Glomerular endothelial cell (primary cell): ENCODE results near the gene RAB3A. TPM values are rescaled to one million over a fixed set of nuclear protein-coding genes. Genes with fewer than 3 reads are reported as not detected.
A peak's percentile ranks its signal among the peaks of the same experiment; 100 is the strongest.

Source experiments
- DNase-seq: peaks from one replicate; pipeline ENCODE4 v3.0.0-alpha.2; 2011; ENCODE audit warnings: low read depth, low spot score; ENCODE audit errors: extremely low read depth
- total RNA-seq: library from RNA; depleted of rRNA; stranded (reverse); fragments of >200 nt; gene quantifications from 2 replicates; pipeline ENCODE4 v1.2.3, GENCODE V29; 2015

RAB3A gene
- total RNA-seq, 1 donor from 2014 or later: 4.1 TPM

GRCh38 chr19:18202397-18202777 lies 1.5 kb downstream of the RAB3A start:
- no peak for DNase-seq

- DNase-seq: no peak
These were observed 5.5 kb downstream of the RAB3A start for GRCh38 chr19:18198374-18198773.

GRCh38 chr19:18197941-18198340 lies 5.9 kb downstream of the RAB3A start:
- no peak for DNase-seq

DNA sequence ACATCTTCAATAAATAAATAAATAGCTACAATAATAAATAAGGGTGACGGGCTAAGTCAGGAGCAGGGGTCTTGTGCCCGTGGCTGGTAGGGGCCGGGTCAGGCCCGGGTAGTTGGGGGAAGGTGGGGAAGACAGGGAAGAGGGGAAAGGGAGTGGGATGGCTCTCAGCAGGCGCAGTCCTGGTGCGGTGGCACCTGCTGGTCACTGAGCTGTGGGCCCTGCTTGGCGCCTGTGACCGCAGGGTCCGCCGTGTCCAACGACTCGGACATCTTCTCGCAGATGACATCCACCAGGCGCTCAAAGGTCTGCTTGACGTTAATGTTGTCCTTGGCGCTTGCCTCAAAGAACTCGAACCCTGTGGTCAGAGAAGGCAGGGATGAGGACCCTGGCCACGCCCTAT lies 6.5 kb downstream of the RAB3A start:
- no peak for DNase-seq

GRCh38 chr19:18196511-18196845 lies 7.4 kb downstream of the RAB3A start:
- DNase-seq: no peak

- DNase-seq: no peak
These were observed 9.1 kb downstream of the RAB3A start for GRCh38 chr19:18194554-18195238.

DNA sequence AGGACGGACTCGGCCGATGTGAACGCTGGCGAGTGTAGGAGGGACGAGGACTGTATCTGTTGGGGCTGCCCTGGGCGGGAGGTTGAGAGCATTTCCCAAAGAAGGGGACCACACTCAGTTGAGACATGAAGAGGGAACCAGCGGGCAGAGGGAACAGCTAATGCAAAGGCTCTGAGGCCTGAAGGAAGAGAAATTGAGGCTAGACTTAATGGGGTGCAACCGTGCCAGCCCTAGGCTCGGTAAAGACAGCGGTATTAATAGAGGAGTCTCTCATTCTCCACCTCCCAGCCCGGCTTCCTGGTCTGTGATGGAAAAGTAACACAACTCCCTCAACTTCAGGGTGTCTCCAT lies 9.7 kb downstream of the RAB3A start:
- DNase-seq: no peak

- no peak for DNase-seq
These were observed 10.3 kb downstream of the RAB3A start for GRCh38 chr19:18193388-18194180.

DNA sequence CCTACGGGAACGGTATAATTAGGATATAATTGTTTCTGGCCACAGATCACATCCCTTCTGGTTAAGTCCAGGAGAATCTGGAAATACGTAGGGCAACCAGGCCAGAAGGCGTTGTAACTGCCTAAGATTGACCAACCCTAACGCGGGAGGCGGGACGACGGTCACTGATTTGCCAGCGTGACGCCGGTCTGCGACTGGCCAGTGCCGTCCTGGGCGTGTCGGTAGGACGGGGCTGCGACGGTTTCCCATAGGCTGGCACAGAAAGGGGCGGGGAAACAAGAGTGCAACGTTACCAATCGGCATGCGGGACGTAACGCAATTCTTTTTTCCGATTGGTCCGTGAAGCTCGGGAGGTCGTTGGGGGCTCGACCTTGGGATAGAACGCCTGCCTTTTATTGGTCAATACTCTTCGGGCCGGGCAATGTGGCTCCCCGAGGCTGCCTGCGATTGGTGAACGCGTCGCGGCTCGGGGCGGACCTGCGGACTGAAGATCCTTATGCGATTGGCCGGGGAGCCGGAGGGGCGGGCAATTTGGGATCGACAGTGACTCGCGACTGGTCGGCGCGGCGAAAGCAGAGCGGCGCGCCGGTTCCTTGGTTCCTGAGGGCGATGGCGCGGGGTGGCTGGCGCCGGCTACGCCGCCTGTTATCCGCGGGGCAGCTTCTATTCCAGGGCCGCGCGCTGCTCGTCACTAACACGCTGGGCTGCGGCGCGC lies 11.0 kb downstream of the RAB3A start, which contains the start of gene MPV17L2:
Gene MPV17L2 (plus strand): TSS at position 546 of the 715 bp plus-strand sequence. CDS start 64 bp downstream, at position 610.
- DNase-seq: peak; percentile 99

GRCh38 chr19:18191640-18192062 lies 12.2 kb downstream of the RAB3A start:
- no peak for DNase-seq

- DNase-seq: no peak
These were observed 13.6 kb downstream of the RAB3A start for GRCh38 chr19:18190278-18190677.

DNA sequence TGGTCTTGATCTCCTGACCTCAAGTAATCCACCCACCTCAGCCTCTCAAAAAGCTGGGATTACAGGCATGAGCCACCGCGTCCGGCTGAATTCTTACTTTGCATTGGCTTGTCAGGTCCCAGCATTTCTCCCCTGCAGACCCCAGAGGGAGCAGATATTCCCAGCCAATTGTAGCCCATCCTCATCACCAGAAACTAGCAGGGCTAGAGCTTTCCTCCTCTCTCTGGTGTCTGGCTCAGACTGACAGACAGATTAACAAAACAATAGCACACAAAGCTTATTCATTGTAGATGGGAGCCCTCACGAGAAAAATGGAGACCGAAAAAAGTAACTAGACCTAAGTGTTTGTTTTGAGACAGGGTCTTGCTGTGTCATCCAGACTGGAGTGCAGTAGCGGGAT lies 18.3 kb downstream of the RAB3A start:
- no peak for DNase-seq

- DNase-seq: no peak
These were observed 20.3 kb downstream of the RAB3A start for GRCh38 chr19:18183529-18183928.

DNA sequence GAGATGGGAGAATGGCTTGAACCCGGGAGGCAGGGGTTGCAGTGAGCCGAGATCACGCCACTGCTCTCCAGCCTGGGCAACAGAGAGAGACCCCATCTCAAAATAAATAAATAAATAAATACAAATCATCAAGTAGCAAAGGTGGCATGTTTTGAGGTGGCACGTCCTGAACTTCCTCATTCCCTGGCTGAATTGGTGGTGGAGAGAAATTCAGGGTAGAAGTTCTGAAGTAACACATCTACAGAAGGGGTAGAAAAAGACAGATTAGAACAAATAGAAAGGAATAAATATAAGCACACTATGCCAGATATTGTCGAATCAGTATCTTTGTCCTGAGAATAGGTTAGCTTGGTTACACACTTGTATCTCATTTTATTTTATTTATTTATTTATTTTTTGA lies 23.9 kb downstream of the RAB3A start:
- no peak for DNase-seq

DNA sequence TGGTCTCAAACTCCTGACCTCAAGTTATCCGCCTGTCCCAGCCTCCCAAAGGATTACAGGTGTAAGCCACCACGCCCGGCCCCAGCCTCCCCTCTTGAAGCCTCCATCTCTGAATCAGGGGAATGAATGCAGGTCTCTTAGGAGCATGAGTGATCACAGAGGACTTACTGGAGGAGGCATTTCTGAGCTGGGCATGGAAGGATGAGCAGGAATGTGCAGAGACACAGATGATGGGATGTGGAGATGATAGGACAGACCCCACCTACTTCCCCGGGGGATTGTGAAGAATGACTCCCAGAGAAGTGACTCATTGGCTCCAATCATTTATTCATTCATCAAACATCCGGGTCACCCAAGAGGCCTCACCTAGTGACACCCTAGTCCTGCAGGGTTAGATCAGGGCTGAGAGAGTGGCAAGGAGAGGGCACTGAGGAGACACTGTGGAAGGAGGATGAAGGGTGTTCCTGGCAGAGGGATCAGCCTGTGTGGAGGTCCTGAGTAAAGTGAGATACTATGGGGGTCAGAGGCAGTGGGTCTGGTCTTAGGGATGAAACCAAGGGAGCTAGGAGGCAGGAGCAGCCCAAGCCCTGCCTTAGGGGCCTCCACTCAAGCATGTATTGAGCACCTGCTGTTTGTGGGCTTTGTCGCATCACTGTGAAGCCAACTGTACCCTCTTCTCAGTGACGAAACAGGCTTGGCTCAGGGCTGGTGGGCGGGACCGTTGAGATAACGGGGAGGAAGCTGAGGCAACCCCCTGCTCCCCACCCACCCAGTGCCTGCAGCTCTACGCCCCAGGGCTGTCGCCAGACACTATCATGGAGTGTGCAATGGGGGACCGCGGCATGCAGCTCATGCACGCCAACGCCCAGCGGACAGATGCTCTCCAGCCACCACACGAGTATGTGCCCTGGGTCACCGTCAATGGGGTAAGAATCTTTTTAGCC lies 27.2 kb downstream of the RAB3A start:
- no peak for DNase-seq

- DNase-seq: no peak
These were observed 28.9 kb downstream of the RAB3A start for GRCh38 chr19:18174983-18175382.

GRCh38 chr19:18173572-18174288 lies 30.1 kb downstream of the RAB3A start, which contains the start of gene IFI30:
IFI30 (plus strand) TSS chr19:18173813; CDS start chr19:18173842, 29 bp downstream.
- DNase-seq: no peak

- no peak for DNase-seq
These were observed 30.7 kb downstream of the RAB3A start for GRCh38 chr19:18173054-18173571.

GRCh38 chr19:18172331-18173053 lies 31.4 kb downstream of the RAB3A start:
- DNase-seq: no peak
